Retinal pigment epithelial cell (primary cell): ENCODE measurements around the gene CPNE4.

ENCODE experiments used
- DNase-seq: peaks from one replicate; pipeline ENCODE4 v3.0.0-alpha.2; 2010; ENCODE audit warnings: low read depth
- H3K4me3 ChIP-seq: 2 replicates; pipeline ENCODE4 v1.5.1; 2011; ENCODE audit warnings: mild to moderate bottlenecking, low read length, control low read depth, moderate library complexity
- TF ChIP-seq, protein P1 (sequence below): conservative IDR thresholded peaks from 2 replicates; pipeline ENCODE4 v1.5.1; 2011; ENCODE audit warnings: low read depth, low read length, control low read depth, inconsistent platforms

Gene CPNE4

DNA sequence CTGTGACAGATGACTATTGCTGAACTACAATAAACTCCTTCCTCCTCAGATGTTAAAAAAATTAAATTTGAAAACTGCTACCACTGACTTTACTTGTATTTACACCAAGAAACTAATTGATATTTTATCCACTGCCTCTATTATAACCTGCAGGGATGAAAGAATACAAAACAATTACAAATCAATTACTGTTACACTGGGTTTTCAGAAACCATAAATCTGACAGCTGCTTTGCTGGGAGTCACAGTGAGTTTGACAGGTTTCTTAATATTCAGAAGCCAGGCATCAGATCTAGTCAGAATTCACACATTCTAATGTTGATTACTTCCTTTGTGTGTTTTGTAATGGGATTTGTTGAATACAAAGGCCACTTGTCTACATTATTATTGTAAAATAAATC is 279.4 kb downstream of the CPNE4 start:
- TF ChIP-seq, protein P1, sequence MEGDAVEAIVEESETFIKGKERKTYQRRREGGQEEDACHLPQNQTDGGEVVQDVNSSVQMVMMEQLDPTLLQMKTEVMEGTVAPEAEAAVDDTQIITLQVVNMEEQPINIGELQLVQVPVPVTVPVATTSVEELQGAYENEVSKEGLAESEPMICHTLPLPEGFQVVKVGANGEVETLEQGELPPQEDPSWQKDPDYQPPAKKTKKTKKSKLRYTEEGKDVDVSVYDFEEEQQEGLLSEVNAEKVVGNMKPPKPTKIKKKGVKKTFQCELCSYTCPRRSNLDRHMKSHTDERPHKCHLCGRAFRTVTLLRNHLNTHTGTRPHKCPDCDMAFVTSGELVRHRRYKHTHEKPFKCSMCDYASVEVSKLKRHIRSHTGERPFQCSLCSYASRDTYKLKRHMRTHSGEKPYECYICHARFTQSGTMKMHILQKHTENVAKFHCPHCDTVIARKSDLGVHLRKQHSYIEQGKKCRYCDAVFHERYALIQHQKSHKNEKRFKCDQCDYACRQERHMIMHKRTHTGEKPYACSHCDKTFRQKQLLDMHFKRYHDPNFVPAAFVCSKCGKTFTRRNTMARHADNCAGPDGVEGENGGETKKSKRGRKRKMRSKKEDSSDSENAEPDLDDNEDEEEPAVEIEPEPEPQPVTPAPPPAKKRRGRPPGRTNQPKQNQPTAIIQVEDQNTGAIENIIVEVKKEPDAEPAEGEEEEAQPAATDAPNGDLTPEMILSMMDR: no peak
- DNase-seq: no peak
- H3K4me3 ChIP-seq: no peak overlapping the region

DNA sequence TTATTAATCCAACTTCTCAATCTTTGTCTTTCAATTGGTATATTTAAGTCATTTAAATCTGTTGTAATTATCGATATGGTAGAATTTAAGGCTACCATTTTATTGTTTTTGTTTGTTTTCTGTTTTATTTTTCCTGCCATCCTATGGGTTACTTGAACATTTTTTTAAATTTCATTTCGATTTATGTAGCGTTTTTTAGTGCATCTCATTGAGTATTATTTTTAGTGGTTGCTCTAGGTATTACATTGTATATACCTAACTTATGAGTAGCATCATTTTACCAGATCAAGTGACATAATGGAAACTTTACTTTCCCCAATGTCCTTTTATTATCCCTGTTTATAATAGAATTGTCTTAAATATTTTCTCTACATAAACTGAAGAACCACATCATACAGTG is 284.6 kb downstream of the CPNE4 start:
- TF ChIP-seq, protein P1: no peak
- H3K4me3 ChIP-seq: no peak overlapping the region
- DNase-seq: no peak

DNA sequence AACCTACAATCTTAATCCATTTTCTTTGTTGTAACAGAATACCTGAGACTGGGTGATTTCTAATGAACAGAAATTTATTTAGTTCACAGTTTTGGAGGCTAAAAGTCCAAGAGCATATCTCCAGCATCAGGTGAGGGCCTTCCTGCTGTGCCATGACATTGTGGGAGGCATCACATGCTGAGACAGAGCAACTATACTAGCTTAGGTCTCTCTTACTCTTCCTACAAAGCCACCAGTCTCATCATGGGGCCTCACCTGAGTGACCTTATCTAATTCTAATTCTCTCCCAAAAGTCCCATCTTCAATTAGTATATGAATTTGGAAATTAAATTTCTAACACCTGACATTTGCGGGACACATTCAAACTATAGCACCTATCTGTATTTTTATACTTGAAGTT is 285.0 kb downstream of the CPNE4 start:
- no peak overlapping the region for H3K4me3 ChIP-seq
- TF ChIP-seq, protein P1: no peak
- no peak for DNase-seq

DNA sequence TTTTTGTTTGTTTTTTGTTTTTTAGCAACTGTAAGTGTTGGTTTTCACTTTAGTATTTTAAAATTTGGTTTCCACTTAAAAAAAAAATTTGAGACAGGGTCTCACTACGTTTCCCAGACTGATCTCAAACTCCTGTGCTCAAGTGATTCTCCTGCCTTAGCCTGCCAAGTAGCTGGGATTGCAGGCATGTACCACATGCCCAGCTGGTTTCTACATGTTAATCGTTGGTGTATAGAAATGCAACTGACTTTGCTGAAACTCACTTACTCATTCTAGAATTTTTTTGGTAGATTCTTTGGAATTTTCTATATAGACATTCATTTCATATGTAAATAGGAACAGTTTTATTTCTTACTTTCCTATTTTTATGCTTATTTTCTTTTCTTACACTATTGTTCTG is 287.3 kb downstream of the CPNE4 start:
- no peak for DNase-seq
- TF ChIP-seq, protein P1: no peak
- H3K4me3 ChIP-seq: no peak overlapping the region

DNA sequence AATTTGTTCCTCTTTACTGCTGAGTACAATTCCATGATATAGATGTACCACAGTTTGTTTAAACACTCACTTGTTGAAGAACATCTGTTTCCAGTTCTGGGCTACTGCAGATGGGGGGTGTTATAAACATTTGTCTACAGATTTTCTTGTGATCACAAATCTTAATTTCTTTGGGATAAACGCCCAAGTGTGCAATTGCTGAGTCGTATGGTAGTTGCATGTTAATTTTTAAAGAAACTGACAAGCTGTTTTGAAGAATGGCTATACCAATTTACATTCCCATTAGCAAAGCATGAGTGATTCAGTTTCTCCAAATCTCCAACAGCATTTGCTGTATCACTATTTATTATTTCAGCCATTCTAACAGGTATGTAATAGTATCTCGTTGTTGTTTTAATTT is 290.0 kb downstream of the CPNE4 start:
- no peak overlapping the region for H3K4me3 ChIP-seq
- TF ChIP-seq, protein P1: no peak
- DNase-seq: no peak

DNA sequence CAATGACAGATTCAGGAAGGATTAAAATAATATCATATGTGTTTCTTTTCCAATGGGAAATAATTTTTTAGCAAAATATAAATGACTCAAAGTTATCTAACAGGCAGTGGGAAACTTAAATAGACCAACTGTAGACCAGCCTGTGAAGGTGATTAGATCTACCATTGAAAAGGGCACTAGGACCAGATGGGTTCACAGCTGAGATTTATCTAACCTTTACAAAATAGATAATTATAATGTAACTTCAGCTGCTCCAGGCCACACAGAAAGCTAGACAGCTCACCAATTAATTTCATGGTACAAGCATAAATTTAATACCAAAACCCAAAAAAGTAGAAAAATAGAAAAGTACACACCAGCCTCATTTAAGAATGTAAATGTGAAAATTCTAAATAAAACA is 291.7 kb downstream of the CPNE4 start:
- H3K4me3 ChIP-seq: no peak overlapping the region
- DNase-seq: no peak
- TF ChIP-seq, protein P1: no peak

DNA sequence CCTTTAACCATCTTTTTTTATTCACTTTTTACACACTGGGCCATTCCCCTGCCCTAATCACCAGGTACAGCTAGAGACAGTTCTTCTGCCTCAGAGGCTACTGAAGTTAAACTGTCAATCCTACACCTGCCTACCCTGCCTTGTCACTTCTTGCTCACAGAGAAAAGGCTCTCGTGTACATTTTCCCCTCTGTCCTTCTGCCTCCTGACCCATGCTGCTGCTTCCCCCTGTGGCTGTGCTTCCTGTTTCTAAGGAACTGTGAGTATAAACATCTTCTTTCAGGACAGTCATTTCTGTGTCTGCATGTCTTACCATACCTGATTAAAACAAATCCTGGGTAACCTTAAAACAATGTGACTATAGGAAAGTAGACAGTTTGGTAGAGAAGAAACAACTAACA is 295.6 kb downstream of the CPNE4 start:
- no peak for DNase-seq
- TF ChIP-seq, protein P1: no peak
- H3K4me3 ChIP-seq: no peak overlapping the region
